ENCODE data around the gene PRTFDC1. TPM values are rescaled to one million over a fixed set of nuclear protein-coding genes. Genes with fewer than 3 reads are reported as not detected.

Gene PRTFDC1
- total and polyA plus RNA-seq, 10 donors: 0.85 to 3.8 (median 2.6) TPM

GRCh38 chr10:24982319-24983112 is 30.1 kb upstream of the PRTFDC1 start:
- Histone ChIP-seq H3K4me3 (no peak overlapping the region), H3K27ac (no peak overlapping the region), H3K4me1 (no peaks in the 10 kb centered on the region), H3K36me3 (no peaks in the 10 kb centered on the region), H3K9me3 (no peaks in the 10 kb centered on the region), H3K27me3 (replicated peaks in 1 of 7) (no peaks in the 10 kb centered on the region)
- 87 to 100% (median 93%) methylated on average over 1 of the region's 1 CpG for WGBS, 5 donors
- no peak for DNase-seq
- intact Hi-C loops (cut with DNase I; ENCODE audit: low total_unique reads): no loop called here
- no peak for TF ChIP-seq POLR2AphosphoS5 (IDR thresholded peaks at IDR 0.05)
- TF ChIP-seq CTCF (IDR thresholded peaks at IDR 0.05 in 8 of 11, conservative IDR thresholded peaks at IDR 0.05 in 3 of 11): no peak
- no peak for TF ChIP-seq POLR2A (IDR thresholded peaks at IDR 0.05)

- Histone ChIP-seq H3K4me1 (no peaks in the 10 kb centered on the region), H3K4me3 (no peak overlapping the region), H3K27ac (no peak overlapping the region), H3K9me3 (no peaks in the 10 kb centered on the region), H3K36me3 (no peaks in the 10 kb centered on the region), H3K27me3 (replicated peaks in 1 of 7) (no peaks in the 10 kb centered on the region)
- 96 to 98% (median 96%) methylated on average over 5 of the region's 5 CpGs for WGBS, 5 donors
- TF ChIP-seq POLR2A (IDR thresholded peaks at IDR 0.05): no peak
- no peak for TF ChIP-seq CTCF (IDR thresholded peaks at IDR 0.05 in 8 of 11, conservative IDR thresholded peaks at IDR 0.05 in 3 of 11)
- no peak for TF ChIP-seq POLR2AphosphoS5 (IDR thresholded peaks at IDR 0.05)
- intact Hi-C loops (cut with DNase I; ENCODE audit: low total_unique reads): no loop called here
- no peak for DNase-seq
Observed at GRCh38 chr10:24981161-24981710, 28.8 kb upstream of the PRTFDC1 start.

GRCh38 chr10:24979685-24980084 is 27.3 kb upstream of the PRTFDC1 start:
- DNase-seq: no peak
- 91 to 97% (median 95%) methylated on average over 4 of the region's 4 CpGs for WGBS, 5 donors
- no peak overlapping the region for H3K4me3 ChIP-seq
- TF ChIP-seq POLR2AphosphoS5 (IDR thresholded peaks at IDR 0.05): no peak
- no peak for TF ChIP-seq CTCF (IDR thresholded peaks at IDR 0.05 in 8 of 11, conservative IDR thresholded peaks at IDR 0.05 in 3 of 11)
- TF ChIP-seq POLR2A (IDR thresholded peaks at IDR 0.05): no peak
- no peak overlapping the region for H3K27ac ChIP-seq
- no peaks in the 10 kb centered on the region for H3K27me3 ChIP-seq (replicated peaks in 1 of 7)
- no peaks in the 10 kb centered on the region for H3K9me3 ChIP-seq
- H3K4me1 ChIP-seq: no peaks in the 10 kb centered on the region
- no peaks in the 10 kb centered on the region for H3K36me3 ChIP-seq
- intact Hi-C loops (cut with DNase I; ENCODE audit: low total_unique reads): no loop called here

- Histone ChIP-seq H3K27ac (no peak overlapping the region), H3K4me3 (no peak overlapping the region), H3K27me3 (replicated peaks in 1 of 7) (no peaks in the 10 kb centered on the region), H3K4me1 (no peaks in the 10 kb centered on the region), H3K36me3 (no peaks in the 10 kb centered on the region), H3K9me3 (no peaks in the 10 kb centered on the region)
- DNase-seq: no peak
- TF ChIP-seq CTCF (IDR thresholded peaks at IDR 0.05 in 8 of 11, conservative IDR thresholded peaks at IDR 0.05 in 3 of 11) (no peak), POLR2A (IDR thresholded peaks at IDR 0.05) (no peak), POLR2AphosphoS5 (IDR thresholded peaks at IDR 0.05) (no peak)
- intact Hi-C loops (cut with DNase I; ENCODE audit: low total_unique reads): no loop called here
- WGBS, 5 donors: 66 to 83% (median 70%) methylated on average over 2 of the region's 2 CpGs
Observed at GRCh38 chr10:24974976-24975375, 22.6 kb upstream of the PRTFDC1 start.
